ENCODE results near the gene ZNF581.

Gene ZNF581

DNA sequence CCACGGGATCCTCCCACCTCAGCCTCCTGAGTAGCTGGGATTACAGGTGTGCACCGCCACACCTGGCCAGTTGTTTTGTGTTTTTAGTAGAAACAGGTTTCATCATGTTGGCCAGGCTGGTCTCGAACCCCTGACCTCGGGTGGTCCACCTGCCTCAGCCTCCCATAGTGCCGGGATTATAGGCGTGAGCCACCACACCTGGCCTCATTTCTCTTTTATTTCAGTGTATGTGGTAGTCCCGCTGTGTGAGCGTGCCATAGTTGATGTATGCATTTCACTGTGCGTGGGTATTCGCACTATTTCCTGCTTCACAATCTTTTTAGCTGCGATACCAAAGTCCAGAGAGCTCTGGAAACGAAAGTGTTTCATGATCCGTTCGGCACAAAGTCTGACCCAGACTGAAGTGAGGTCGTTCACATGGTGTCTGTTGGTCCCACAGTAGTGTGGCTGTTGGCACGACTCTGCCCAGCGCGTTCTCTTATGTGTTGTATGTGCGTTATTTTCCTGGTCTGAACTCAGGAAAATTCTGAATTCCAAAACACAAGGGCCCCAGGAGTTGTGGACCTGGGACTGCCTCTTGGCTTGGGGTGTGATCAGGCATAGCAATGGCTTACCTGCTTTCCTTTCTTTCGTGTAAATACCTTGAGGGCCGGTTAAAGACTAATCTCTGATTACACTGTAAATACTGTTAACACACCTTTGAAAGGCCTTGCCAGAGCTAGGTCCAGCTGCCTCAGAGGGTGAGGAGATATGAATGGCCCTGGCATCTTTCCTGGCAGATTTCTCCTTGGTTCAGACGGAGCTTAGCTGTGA, 40.2 kb downstream of the ZNF581 start:
- DNase-seq = no peak

DNA sequence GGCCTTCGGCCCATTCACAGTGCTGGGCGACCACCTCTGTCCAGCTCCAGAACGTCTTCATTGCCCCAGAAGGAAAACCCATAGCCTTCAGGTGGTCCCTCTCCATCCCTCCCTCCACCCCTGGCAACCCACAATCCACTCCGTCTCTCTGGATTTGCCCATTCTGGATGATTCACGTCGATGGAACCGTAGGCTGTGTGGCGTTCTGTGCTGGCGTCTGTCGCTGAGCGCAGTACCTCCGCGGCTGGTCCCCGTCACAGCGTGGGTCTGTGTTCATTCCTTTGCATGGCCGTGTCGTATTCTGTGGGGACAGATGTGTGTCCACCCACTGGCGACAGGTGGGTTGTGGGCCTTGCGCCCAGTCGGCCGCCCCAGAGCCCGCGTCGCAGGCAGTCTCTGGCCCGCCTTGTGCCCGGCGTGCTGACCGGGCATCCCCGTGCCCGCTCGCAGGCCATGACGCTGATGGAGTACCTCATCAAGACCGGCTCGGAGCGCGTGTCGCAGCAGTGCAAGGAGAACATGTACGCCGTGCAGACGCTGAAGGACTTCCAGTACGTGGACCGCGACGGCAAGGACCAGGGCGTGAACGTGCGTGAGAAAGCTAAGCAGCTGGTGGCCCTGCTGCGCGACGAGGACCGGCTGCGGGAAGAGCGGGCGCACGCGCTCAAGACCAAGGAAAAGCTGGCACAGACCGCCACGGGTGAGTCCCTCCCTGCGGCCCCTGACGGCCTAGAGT, 41.7 kb downstream of the ZNF581 start:
- no peak for DNase-seq

DNA sequence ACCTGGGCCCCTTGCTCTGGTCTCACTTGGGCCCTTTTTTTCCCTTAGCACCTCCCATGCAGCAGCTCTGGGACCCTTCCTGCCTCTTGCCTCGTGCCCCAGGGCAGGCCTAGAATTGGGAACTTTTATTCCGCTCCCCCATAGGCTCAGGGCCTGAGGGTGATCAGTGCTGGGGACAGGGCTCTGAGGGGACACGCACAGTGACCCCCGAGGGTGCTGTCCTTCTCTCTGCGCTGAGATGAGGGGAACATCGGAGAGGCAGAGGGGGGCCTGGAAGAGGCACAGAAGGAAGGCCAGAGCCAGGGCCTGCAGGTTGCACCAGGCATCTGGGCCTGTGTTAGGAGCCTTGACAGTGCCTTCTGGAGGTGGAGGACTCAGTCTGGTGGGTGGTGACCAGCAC, 42.3 kb downstream of the ZNF581 start:
- no peak for DNase-seq

DNA sequence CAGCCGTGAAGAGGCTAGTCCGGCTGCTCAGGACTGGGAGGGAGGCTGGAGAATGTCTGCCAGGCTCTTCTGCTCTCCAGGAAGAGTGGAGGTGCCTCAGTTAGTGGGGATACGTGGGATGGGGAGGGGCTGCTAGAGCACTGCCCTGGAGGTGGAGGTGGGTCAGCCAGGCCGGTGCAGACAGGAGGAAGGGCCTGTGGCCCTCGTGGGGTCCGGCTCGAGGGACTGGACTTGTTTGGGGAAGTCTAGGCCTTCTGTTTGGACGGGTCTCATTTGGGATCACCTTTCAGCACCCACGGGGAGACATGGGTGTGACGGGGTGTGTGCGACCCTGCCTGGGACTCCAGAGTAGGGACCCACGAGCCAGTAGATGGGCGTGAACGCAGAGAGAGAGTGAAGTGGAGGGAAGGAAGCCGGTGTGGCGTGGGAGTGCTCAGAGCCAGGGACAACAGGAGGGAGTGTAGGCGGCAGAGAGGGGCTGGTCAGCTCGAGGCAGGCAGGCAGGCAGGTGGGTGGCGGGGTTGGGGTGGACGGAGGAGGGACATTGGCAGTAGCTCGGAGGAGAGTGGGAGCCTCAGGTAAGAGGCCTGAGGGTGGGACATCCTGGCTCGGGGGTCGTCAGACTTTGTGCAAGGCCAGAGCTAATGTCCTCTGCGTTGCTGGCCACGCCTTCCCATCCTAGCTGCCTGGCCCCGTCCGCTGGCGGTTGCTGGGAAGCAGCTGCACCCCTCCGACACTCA, 43.0 kb downstream of the ZNF581 start:
- no peak for DNase-seq

DNA sequence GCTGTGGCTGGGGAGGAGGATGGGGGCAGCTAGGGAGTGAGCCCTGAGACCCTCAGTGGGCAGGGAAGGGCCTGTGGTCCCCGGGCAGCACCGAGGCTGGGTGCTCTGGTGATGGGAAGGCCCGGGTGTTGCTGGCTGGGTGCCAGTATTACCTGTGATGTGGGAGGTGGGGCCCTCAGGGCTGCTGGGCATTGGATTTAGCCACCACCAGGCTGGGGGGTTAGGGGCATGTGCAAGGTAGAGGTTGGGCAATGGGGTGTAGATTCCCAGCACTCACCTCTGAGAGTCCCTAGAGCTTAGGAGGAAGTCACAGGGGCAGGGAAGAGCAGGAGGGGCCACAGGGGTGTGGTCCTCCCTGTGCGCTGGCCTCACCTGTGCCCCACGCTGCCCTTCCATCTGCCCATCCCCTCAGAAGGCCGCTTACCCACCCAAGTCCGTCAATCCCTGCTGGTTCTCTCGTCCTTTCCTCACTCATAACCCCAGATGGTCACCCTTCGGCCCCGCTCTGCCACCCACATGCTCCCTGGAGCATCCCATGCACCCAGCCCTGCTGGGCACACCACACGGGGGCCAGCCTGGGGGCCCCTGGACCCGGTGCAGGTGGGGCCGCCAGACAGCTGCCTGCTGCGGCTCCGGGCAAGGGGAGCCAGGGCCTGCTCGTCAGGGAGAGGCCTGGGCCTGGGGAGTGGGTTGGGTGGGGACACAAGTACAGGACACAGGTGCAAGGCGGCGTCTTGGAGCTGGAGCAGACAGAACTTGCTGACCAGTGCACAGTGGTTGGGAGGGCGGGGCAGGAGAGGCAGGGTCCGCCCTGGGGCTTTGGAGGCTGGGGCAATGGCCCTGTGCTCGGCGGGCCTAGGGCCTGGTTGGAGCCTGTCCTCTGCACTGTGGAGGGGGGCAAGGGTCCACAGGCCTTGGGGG, 44.1 kb downstream of the ZNF581 start:
- no peak for DNase-seq

DNA sequence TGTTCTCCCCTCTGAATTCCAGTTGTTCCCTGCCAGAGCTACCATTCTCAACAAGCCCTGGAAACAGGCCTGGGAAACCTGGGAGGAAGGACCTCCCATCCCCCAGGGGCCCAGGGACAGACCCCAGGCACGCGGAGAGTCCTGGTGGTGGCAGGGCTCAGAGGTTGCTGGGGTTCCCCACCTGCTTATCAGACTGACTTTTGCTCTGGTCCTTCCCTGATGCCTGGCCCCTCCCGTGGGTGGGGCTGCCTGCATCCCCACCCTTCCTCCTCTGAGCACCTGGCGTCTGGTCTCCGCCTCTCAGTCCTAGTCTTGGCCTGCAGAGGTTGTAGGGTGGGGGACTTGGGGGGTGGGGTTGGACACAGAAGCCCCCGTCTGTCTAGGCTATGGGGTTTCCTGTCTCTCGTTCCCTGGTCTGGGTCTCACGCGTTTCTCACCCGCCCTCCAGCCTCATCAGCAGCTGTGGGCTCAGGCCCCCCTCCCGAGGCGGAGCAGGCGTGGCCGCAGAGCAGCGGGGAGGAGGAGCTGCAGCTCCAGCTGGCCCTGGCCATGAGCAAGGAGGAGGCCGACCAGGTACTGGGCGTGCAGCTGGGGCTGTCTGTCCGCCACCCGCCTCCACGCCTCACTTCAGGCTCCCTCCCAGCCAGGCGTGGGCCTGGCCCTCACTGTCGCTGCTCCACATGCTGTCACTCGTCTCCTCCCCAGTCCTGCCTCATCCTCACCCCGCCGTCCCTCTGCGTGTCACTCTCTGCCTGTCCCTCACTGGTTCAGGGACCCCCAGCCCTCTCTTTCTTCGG, 45.2 kb downstream of the ZNF581 start:
- DNase-seq = no peak

DNA sequence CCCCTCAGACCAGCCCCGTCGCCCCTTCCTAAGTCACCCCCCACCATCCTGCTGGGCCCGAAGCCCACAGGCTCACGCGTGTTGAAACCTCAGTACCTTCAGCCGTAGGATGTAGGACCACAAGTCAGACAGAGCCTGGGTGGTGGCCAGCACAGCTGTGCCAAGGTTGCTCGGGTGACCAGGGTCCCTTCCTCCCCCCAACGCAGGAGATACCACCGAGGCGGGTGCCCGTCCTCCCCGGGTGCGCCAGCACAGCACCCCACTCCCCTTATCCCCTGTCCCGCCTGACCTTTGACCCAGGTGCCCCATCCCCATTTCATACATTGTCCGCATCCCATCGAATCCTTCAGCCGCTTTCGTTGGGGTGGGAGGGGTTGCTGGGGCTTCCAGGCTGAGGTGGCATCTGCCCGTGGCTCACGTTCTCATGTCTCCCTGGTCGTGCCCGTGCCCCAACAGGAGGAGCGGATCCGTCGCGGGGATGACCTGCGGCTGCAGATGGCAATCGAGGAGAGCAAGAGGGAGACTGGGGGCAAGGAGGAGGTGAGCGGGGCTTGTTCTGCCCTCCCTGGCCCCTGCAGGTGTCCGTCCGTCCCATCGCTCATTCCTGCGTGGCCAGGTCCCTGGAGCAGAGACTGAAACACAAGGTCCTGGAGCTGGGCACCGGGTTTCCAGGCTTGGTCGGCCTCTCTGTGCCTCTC, 46.1 kb downstream of the ZNF581 start:
- no peak for DNase-seq

DNA sequence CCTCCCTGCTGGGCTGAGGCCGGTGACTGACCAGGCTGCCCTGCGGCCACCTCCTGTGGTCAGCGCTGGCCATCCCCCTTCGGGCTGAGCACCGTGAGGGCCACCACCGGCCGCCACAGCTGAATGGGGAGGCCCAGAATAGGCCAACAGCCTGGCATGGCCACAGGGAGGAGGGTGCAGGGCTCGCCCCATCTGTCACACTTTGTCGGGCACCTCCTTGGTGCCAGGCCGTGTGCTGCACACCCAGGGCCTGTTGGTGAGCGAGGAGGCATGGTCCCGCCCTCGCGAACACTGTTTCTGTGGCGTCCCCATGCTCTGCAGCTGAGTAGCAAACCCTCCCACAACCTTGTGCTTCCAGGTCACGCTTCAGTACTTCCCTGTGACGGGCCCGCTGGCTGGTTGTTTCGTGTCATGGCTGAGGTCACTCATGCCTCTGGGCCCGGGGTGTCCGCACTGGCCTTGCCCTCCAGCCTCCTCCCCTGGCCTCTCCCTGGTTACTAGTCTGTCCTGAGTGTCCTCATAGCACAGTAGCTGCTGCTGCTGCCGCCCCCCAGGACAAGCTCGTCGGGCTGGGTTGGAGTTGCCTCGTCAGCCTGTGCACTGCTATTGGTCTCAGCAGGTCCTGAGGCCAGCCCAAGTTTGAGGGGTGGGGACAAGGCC, 46.8 kb downstream of the ZNF581 start:
- DNase-seq = no peak

DNA sequence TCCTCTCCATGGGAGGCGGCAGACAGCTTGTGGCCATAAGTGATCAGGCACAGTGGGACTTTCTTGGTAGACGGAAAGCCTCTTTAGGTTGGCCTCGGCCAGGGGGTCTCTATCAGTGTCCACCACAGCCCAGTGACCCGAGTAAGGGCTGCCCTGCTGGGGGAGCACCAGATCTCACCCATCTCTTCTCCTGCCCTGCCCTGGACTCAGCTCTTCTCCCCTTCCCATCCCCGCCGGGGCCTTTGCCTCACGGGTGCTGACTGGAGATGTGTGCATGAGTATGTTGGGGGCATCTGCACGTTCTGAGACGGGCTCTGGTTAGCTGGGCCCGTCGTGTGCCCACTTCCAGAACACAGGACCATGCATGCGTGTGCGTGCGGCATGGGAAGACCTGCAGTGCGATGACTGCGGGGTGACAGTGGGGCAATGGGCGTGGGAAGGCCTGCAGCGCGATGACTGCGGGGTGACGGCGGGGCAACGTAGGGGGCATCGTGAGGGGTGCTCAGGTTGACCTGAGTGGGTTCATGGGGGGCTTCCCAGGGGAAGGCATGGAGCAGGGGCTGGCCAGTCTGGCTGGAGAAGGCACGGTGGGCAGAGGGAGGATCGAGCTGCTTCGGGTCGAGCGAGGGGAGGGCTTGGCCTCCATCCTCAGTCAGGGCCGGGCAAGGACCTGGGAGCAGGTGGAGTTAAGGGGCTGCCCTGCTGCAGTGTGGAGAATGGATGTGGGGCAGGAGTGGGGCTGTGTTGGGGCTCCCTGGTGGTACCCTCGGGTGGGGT, 47.5 kb downstream of the ZNF581 start:
- no peak for DNase-seq

DNA sequence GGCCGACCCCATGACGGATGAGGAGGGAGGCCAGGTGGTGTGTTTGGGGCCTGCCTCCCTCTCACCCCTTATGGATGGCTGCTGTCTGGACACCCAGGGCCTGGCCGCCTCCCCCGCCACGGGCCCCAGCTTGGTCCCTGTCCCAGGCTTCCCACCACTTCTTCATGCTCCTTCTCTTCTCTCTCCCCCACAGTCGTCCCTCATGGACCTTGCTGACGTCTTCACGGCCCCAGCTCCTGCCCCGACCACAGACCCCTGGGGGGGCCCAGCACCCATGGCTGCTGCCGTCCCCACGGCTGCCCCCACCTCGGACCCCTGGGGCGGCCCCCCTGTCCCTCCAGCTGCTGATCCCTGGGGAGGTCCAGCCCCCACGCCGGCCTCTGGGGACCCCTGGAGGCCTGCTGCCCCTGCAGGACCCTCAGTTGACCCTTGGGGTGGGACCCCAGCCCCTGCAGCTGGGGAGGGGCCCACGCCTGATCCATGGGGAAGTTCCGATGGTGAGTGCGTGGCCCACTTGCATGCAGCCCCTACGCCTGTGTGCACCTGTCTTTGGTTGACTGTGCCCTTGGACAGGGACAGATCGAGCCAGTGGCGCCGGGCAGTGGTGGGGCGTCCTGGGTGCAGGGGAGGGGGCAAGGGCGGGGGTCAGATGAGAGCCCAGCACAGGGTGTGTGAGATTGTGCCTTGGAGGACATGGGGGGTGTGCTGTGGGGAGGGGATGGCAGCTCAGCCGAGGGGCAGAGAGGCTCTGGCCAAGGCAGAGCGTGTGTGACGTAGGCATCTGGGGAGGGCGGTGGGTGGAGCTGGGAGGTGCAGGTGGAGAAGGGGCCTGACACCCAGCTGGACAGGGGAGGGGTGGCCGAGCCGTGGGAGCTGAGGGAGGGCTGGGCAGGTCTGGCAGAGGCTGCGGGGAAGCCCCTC, 48.4 kb downstream of the ZNF581 start:
- DNase-seq = no peak

DNA sequence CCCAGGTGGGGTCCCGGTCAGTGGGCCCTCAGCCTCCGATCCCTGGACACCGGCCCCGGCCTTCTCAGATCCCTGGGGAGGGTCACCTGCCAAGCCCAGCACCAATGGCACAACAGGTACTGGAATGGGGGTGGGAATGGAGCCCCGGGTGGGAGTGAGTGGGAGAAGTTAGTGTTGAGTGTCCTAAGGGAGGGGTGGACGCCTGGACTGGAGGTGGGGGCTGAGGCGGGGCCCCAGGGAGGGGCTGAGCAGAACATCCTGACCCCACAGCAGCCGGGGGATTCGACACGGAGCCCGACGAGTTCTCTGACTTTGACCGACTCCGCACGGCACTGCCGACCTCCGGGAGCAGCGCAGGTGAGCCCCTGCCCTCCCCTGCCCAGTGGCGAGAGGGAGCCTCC, 49.2 kb downstream of the ZNF581 start:
- DNase-seq = no peak

DNA sequence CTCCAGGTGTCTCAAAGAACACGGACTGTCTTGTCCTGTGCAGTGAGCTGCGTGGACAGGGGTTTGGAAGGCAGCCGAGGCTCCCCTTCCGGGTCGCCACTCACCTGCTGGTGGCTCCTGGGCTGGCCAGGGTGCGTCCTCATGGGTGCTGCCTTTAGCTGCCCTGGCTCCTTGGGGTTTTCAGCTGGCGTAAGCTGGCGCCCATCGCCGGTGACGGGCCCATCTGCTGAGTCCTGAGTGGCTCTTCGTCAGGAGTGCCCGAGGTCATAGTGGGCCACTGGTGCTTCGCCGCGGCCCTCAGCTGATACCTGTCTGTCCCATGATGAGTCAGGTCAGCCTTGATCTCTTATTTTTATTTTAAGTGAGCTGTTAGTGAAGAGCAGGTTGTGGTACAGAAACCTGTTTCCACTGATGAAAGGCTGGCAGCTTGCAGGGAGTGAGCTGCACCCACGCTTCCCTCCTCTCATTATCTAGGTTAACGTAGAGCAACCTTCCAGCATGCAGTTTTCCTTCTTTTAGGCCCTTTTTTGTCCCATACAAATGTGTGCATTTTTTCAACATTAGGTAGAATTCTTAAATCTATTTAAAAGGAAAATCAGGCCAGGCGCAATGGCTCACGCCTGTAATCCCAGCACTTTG, 50.0 kb downstream of the ZNF581 start:
- DNase-seq = no peak

DNA sequence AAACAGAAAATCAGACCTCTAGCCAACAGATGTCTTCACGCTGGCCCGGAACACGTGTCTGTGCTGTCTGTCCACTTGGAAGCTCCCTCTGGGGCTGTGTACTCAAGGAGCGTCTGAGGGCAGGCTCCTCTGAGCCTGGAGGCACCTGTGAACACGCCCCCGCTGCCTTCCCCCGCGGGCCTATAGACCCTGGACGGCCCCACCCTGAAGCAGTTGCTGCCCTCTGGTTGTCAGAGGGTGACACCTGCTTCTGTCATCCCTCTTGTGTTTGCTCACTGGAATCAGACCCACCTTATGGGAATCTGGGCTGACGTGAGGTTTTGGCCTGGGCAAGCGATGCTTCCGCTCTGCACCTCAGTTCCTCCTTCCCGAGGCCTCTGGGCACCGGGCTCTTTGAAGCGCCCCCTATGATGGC, 50.8 kb downstream of the ZNF581 start:
- DNase-seq = no peak

DNA sequence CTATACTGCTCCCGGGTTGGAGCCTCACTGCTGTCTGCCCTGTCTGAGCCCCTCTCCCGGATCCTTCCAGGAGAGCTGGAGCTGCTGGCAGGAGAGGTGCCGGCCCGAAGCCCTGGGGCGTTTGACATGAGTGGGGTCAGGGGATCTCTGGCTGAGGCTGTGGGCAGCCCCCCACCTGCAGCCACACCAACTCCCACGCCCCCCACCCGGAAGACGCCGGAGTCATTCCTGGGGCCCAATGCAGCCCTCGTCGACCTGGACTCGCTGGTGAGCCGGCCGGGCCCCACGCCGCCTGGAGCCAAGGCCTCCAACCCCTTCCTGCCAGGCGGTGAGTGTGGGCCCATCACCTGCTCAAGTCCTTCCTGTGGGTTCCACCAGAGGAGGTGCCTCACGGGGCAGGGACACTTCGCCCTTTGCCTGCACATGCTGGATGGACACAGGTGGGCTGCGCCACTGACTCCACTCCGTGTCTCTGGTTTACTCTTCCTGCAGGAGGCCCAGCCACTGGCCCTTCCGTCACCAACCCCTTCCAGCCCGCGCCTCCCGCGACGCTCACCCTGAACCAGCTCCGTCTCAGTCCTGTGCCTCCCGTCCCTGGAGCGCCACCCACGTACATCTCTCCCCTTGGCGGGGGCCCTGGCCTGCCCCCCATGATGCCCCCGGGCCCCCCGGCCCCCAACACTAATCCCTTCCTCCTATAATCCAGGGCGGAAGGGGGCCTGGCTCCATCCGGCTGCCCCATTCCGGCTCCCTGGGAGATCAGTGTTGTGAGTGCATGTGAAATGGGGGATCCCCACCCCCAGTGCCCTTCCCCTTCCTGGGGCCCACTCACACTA, 51.4 kb downstream of the ZNF581 start:
- no peak for DNase-seq

All from effector CD8-positive, alpha-beta T cell (primary cell).